Right lobe of liver (tissue), 6 donors: ENCODE results near the gene ZNF800. TPM values are rescaled to one million over a fixed set of nuclear protein-coding genes. Genes with fewer than 3 reads are reported as not detected.

Source experiments
- ATAC-seq, 4 donors: fragments of 200-7000 bp; cut with Tn5 transposase; one replicate each; pipeline ENCODE4 v1.9.1; 2020; ENCODE audit warnings: mild to moderate bottlenecking in 4 of 4, moderate library complexity in 4 of 4
- DNase-seq, 3 donors: peaks; one replicate each; pipeline ENCODE4 v3.0.0-alpha.2; 2020
- H3K27ac ChIP-seq, 3 donors: fragments of 200-600 bp; one replicate each; pipeline ENCODE4 v1.8.0; 2022
- H3K27me3 ChIP-seq, 2 donors: fragments of 200-600 bp; one replicate each; pipeline ENCODE4 v1.8.0; 2022
- H3K36me3 ChIP-seq, 4 donors: fragments of 200-600 bp; sonication (generic) in 1 of 4; one replicate each; pipeline versions ENCODE4 v1.5.1 to v1.8.0; 2017 to 2022; ENCODE audit warnings: control low read depth in 1 of 4
- H3K4me1 ChIP-seq, 4 donors: fragments of 200-600 bp; sonication (generic) in 1 of 4; one replicate each; pipeline versions ENCODE4 v1.5.1 to v1.8.0; 2017 to 2022; ENCODE audit warnings: control low read depth in 1 of 4
- H3K4me3 ChIP-seq, 3 donors: fragments of 200-600 bp; one replicate each; pipeline ENCODE4 v1.8.0; 2022
- H3K9me3 ChIP-seq, 4 donors: fragments of 200-600 bp; sonication (generic) in 1 of 4; one replicate each; pipeline versions ENCODE4 v1.5.1 to v1.8.0; 2017 to 2022; ENCODE audit warnings: control low read depth in 1 of 4
- POLR2A ChIP-seq: fragments of 450-650 bp; IDR thresholded peaks from one replicate; pipeline ENCODE4 v1.6.1; 2017; ENCODE audit warnings: antibody characterized with exemption, mild to moderate bottlenecking
- WGBS: methylation state at CpG from one replicate; pipeline ENCODE4 v1.1.6; 2018; ENCODE audit warnings: low coverage, low lambda C conversion rate; ENCODE audit not compliant: insufficient coverage; ENCODE audit errors: missing lambda C conversion rate; 5-methylcytosine and 5-hydroxymethylcytosine counted together
- intact Hi-C, 2 donors: fragments of 100-400 bp; cut with DNase I; formaldehyde crosslinking; loops; one replicate each; pipeline versions ENCODE4 v1.11.2 to v1.14.1; 2022
- total RNA-seq, 6 experiments: library from RNA; depleted of rRNA in 2 of 6; stranded (reverse); fragments of >200 nt in 2 of 6; fragmentation: NEBNext Ultra II Directional in 3 of 6; extraction: Animal tissue kit (Norgen Biotek cat#: 25700) in 3 of 6; gene quantifications; one replicate each; pipeline versions ENCODE4 v1.1.0 to v1.2.4, GENCODE V29; 2016 to 2023
- TF ChIP-seq, protein P1 (sequence below), 4 donors: fragments of 200-600 bp in 3 of 4; fragments of 450-650 bp in 1 of 4; IDR thresholded peaks; one replicate each; pipeline versions ENCODE4 v1.5.1 to v1.8.0; 2016 to 2022; ENCODE audit warnings: antibody characterized with exemption in 4 of 4, mild to moderate bottlenecking in 2 of 4
- donor health status: DM: no; HTN: yes; CAD: no.
- donor health status: DM: no; HTN: no; CAD: no.
- donor health status: DM: no; HTN: no; CAD: no.
- donor health status: DM: no; HTN: yes; CAD: no.
- donor health status: DM: no; HTN: yes; CAD: no.

Gene ZNF800
- total RNA-seq, 6 experiments from 2014 or later: 12.5 to 32.3 (median 15.3) TPM

DNA sequence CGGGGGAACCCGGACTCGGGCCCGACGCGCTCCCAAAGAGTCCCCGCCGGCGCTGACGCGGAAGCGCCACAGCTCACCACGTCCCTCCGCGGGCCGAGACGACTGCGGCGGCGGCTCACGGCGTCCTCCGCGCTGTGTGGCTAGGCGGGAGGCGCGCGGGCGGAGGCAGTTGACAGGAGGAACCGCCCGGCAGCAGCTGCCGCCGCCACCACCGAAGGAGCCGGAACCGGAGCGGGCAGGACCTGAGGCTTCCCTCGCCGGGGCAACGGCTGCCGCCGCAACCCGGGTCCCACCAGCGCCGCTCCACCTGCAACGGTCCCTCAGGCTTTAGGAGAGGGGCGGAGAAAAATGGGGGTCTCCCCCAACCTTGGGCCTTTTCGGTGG, 334 bp downstream of the ZNF800 start:
- peaks cover 0 to 19% (median 6%) of the 10 kb centered on the region in 4 donors for H3K4me1 ChIP-seq
- peak overlapping the region; percentile 82 to 96 (median 93) for H3K4me3 ChIP-seq
- H3K27me3 ChIP-seq: no peaks in the 10 kb centered on the region
- intact Hi-C loops: no loop called here
- no peaks in the 10 kb centered on the region for H3K9me3 ChIP-seq
- H3K36me3 ChIP-seq: peaks cover 0 to 10% (median 1%) of the 10 kb centered on the region in 4 donors
- ATAC-seq (peak in 2 of 4 donors; percentile 45 to 69), DNase-seq (peak in 2 of 3 donors; percentile 60 to 65)
- WGBS: 0% methylated on average over 1 of the region's 48 CpGs
- no peak for TF ChIP-seq POLR2A
- TF ChIP-seq, protein P1, sequence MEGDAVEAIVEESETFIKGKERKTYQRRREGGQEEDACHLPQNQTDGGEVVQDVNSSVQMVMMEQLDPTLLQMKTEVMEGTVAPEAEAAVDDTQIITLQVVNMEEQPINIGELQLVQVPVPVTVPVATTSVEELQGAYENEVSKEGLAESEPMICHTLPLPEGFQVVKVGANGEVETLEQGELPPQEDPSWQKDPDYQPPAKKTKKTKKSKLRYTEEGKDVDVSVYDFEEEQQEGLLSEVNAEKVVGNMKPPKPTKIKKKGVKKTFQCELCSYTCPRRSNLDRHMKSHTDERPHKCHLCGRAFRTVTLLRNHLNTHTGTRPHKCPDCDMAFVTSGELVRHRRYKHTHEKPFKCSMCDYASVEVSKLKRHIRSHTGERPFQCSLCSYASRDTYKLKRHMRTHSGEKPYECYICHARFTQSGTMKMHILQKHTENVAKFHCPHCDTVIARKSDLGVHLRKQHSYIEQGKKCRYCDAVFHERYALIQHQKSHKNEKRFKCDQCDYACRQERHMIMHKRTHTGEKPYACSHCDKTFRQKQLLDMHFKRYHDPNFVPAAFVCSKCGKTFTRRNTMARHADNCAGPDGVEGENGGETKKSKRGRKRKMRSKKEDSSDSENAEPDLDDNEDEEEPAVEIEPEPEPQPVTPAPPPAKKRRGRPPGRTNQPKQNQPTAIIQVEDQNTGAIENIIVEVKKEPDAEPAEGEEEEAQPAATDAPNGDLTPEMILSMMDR (IDR thresholded peaks at IDR 0.05): no peak
- H3K27ac ChIP-seq: peak overlapping the region; percentile 85 to 94 (median 91)

DNA sequence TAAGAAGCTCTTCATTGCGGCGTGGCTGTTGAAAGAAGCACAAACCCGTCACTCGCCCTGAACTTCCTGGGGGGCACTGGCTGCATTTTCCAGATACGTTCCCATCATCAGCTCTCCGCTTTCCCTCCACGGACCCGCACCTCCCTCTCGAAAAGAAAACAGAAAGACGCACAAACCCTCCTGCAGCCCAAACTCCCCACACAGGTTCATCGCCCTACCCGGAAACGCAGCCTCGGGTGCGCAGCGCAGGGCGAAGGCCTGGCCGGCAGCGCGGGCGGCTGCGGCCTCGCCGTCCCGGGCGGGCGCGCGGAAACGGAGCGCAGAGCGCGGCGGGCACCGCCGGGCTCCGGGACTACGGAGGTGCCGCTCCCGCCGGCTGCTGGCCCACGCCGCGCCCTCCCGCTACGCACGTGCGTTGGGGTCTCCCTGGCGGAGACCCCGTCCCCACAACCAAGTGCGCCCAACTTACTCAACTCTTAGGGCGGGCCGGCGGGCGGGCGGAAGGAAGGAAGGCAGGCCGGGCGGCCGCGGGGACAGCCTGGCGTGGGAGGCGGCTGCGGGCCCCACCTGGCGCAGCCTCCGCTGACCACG, 822 bp downstream of the ZNF800 start:
- DNase-seq (peak; percentile 53 to 73 (median 56)), ATAC-seq (peak; percentile 45 to 69 (median 56))
- Histone ChIP-seq H3K4me3 (peak overlapping the region; percentile 82 to 96 (median 93)), H3K27me3 (no peaks in the 10 kb centered on the region), H3K4me1 (peaks cover 0 to 19% (median 6%) of the 10 kb centered on the region in 4 donors), H3K9me3 (no peaks in the 10 kb centered on the region), H3K27ac (peak overlapping the region; percentile 85 to 94 (median 91)), H3K36me3 (peaks cover 0 to 15% (median 1%) of the 10 kb centered on the region in 4 donors)
- TF ChIP-seq, protein P1 (IDR thresholded peaks at IDR 0.05): no peak
- TF ChIP-seq POLR2A: peak; percentile 21
- under 1% methylated on average over 27 of the region's 66 CpGs for WGBS
- intact Hi-C loops: no loop called here

- ATAC-seq: no peak
- 46% methylated on average over 8 of the region's 9 CpGs for WGBS
- Histone ChIP-seq H3K4me1 (peaks cover 0 to 19% (median 6%) of the 10 kb centered on the region in 4 donors), H3K27ac (peak overlapping the region in 2 of 3 donors; percentile 91 to 94), H3K9me3 (no peaks in the 10 kb centered on the region), H3K36me3 (peaks cover 0 to 16% (median 3%) of the 10 kb centered on the region in 4 donors), H3K4me3 (peak overlapping the region; percentile 82 to 96 (median 93)), H3K27me3 (no peaks in the 10 kb centered on the region)
- DNase-seq: no peak
- TF ChIP-seq POLR2A: no peak
- TF ChIP-seq, protein P1 (IDR thresholded peaks at IDR 0.05): no peak
- intact Hi-C loops: no loop called here
Observed at GRCh38 chr7:127390817-127391590, 1.5 kb downstream of the ZNF800 start.

DNA sequence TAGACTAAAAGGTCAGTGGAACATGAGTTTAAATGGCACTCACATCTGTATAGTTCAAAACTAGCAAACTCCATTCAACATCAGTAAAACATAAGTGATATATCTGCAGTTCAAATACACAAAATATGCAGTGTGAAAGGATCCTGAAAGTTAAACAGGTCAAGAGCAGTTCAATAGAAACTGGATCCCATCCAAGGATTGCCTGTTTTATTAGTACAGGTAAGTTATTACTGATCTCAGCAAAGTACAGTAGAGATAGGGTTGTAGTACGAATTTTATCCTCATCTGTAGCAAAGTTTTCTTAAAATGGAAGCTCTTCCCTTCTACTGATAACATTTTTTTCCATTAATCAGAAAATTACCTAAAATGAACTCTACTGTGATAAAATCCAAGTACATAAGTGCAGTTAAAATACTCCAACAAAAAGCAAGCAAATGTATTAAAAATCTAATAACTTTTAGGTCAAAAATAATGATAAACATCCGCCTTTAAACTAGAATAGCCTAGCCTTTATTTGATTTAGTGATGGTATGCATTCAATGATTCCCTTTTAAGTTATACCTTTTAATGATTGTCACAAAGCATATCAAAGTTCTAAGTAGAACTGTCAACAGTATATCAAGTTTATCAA, 2.2 kb downstream of the ZNF800 start:
- no peak overlapping the region for H3K4me3 ChIP-seq
- no peak for DNase-seq

More for the DNA sequence above, 2.2 kb downstream of the ZNF800 start:
- Histone ChIP-seq H3K36me3 (peaks cover 0 to 16% (median 3%) of the 10 kb centered on the region in 4 donors), H3K27me3 (no peaks in the 10 kb centered on the region), H3K4me1 (peaks cover 0 to 19% (median 6%) of the 10 kb centered on the region in 4 donors), H3K27ac (no peak overlapping the region), H3K9me3 (no peaks in the 10 kb centered on the region)
- ATAC-seq: no peak
- TF ChIP-seq, protein P1 (IDR thresholded peaks at IDR 0.05): no peak
- no peak for TF ChIP-seq POLR2A
- WGBS: 59% methylated on average over 2 of the region's 2 CpGs
- intact Hi-C loops: no loop called here
